B cell (primary cell): ENCODE measurements around the gene ANKRD33B.

Experiments used
- EZH2 ChIP-seq: IDR thresholded peaks from 2 replicates; pipeline ENCODE4 v1.6.1; 2012; ENCODE audit warnings: borderline replicate concordance, low read depth, mild to moderate bottlenecking, moderate library complexity, low read length; ENCODE audit not compliant: insufficient read depth, poor library complexity, severe bottlenecking
- TF ChIP-seq, protein P1 (sequence below): fragments of 200-600 bp; IDR thresholded peaks from one replicate; pipeline ENCODE4 v1.8.0; 2022; ENCODE audit warnings: antibody characterized with exemption, mild to moderate bottlenecking

- TF ChIP-seq, protein P1, sequence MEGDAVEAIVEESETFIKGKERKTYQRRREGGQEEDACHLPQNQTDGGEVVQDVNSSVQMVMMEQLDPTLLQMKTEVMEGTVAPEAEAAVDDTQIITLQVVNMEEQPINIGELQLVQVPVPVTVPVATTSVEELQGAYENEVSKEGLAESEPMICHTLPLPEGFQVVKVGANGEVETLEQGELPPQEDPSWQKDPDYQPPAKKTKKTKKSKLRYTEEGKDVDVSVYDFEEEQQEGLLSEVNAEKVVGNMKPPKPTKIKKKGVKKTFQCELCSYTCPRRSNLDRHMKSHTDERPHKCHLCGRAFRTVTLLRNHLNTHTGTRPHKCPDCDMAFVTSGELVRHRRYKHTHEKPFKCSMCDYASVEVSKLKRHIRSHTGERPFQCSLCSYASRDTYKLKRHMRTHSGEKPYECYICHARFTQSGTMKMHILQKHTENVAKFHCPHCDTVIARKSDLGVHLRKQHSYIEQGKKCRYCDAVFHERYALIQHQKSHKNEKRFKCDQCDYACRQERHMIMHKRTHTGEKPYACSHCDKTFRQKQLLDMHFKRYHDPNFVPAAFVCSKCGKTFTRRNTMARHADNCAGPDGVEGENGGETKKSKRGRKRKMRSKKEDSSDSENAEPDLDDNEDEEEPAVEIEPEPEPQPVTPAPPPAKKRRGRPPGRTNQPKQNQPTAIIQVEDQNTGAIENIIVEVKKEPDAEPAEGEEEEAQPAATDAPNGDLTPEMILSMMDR: no peak
- no peak for TF ChIP-seq EZH2
Measured at GRCh38 chr5:10607666-10608073, 43.8 kb downstream of the ANKRD33B start.
